Spleen (tissue), 7 donors: ENCODE results near the gene GLTPD2.
A peak's percentile ranks its signal among the peaks of the same experiment; 100 is the strongest.

ENCODE experiments used
- POLR2A ChIP-seq, 3 donors: fragments of 450-650 bp; IDR thresholded peaks; one replicate each; pipeline ENCODE4 v1.5.1; 2017; ENCODE audit warnings: antibody characterized with exemption in 3 of 3, mild to moderate bottlenecking in 1 of 3
- POLR2AphosphoS5 ChIP-seq, 3 donors: sonication (generic); formaldehyde crosslinking; IDR thresholded peaks; one replicate each; pipeline ENCODE4 v1.5.1; 2017; ENCODE audit warnings: antibody characterized with exemption in 3 of 3
- TF ChIP-seq, protein P1 (sequence below), 11 experiments: fragments of 200-600 bp in 7 of 11; fragments of 450-650 bp in 4 of 11; sonication (generic) in 4 of 11; IDR thresholded peaks in 8 of 11; conservative IDR thresholded peaks in 3 of 11; 1 replicate in 7 of 11; 2 replicates in 4 of 11; pipeline versions ENCODE4 v1.4.0 to v1.8.0; 2016 to 2021; ENCODE audit warnings: antibody characterized with exemption in 11 of 11, inconsistent platforms in 4 of 11, mild to moderate bottlenecking in 1 of 11
- donor health status: DM: no; HTN: no; CAD: no; lungs with moderate emphysema.
- donor health status: DM: no; HTN: no; CAD: no.
- donor health status: DM: no; HTN: no; CAD: no.

DNA sequence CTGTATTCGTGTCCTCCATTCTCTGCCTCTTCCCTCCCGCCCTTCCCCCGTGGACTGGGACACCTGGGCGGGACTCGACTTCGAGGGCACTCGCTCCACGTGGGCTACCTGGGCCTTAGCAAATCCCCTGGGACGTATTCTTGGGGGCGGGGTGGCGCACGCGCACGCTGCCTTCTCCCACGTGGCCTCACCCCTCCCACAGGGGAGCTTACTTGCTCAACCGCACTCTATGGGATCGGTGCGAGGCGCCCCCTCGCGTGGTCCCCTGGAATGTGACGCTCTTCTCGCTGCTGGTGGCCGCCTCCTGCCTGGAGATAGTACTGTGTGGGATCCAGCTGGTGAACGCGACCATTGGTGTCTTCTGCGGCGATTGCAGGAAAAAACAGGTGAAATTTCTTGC lies 6.1 kb upstream of the GLTPD2 start:
- TF ChIP-seq, protein P1, sequence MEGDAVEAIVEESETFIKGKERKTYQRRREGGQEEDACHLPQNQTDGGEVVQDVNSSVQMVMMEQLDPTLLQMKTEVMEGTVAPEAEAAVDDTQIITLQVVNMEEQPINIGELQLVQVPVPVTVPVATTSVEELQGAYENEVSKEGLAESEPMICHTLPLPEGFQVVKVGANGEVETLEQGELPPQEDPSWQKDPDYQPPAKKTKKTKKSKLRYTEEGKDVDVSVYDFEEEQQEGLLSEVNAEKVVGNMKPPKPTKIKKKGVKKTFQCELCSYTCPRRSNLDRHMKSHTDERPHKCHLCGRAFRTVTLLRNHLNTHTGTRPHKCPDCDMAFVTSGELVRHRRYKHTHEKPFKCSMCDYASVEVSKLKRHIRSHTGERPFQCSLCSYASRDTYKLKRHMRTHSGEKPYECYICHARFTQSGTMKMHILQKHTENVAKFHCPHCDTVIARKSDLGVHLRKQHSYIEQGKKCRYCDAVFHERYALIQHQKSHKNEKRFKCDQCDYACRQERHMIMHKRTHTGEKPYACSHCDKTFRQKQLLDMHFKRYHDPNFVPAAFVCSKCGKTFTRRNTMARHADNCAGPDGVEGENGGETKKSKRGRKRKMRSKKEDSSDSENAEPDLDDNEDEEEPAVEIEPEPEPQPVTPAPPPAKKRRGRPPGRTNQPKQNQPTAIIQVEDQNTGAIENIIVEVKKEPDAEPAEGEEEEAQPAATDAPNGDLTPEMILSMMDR (IDR thresholded peaks at IDR 0.05 in 8 of 11, conservative IDR thresholded peaks at IDR 0.05 in 3 of 11): peak in 2 of 11 experiments; percentile 25 to 38
- TF ChIP-seq POLR2A (IDR thresholded peaks at IDR 0.05) (no peak), POLR2AphosphoS5 (IDR thresholded peaks at IDR 0.05) (peak in 2 of 3 donors; percentile 28 to 40)
